GM19468 (cell line): ENCODE results near the gene ZNF518A.

ENCODE experiments used
- ATAC-seq: cut with Tn5 transposase; IDR thresholded peaks from one replicate; pipeline ENCODE4 v1.9.1; 2021; ENCODE audit warnings: mild to moderate bottlenecking, moderate library complexity, moderate number of reproducible peaks; ENCODE audit not compliant: unreplicated experiment; ENCODE audit errors: extremely low read depth

Gene ZNF518A

GRCh38 chr10:96129387-96130325 lies at the start of gene ZNF518A:
ZNF518A (plus strand) TSS chr10:96130297; CDS start chr10:96156323, 26,026 bp downstream.
- ATAC-seq, result peak; percentile 82

GRCh38 chr10:96082153-96082552 lies 47.9 kb upstream of the ZNF518A start:
- ATAC-seq, result no peak

- ATAC-seq, result no peak
Observed at GRCh38 chr10:96082748-96083147, 47.3 kb upstream of the ZNF518A start.

GRCh38 chr10:96089116-96089515 lies 41.0 kb upstream of the ZNF518A start:
- ATAC-seq, result no peak

GRCh38 chr10:96089670-96090462 lies 40.2 kb upstream of the ZNF518A start:
- no peak for ATAC-seq

- no peak for ATAC-seq
Observed at GRCh38 chr10:96090463-96090800, 39.7 kb upstream of the ZNF518A start.

GRCh38 chr10:96092999-96093767 lies 36.9 kb upstream of the ZNF518A start:
- ATAC-seq, result no peak

- no peak for ATAC-seq
Observed at GRCh38 chr10:96093948-96094347, 36.1 kb upstream of the ZNF518A start.

GRCh38 chr10:96096958-96097357 lies 33.1 kb upstream of the ZNF518A start:
- ATAC-seq, result no peak

- no peak for ATAC-seq
Observed at GRCh38 chr10:96097865-96098264, 32.2 kb upstream of the ZNF518A start.

- ATAC-seq, result no peak
Observed at GRCh38 chr10:96107623-96108038, 22.5 kb upstream of the ZNF518A start.

GRCh38 chr10:96112531-96112930 lies 17.6 kb upstream of the ZNF518A start:
- no peak for ATAC-seq

- no peak for ATAC-seq
Observed at GRCh38 chr10:96118604-96119450, 11.3 kb upstream of the ZNF518A start.

GRCh38 chr10:96122824-96123223 lies 7.3 kb upstream of the ZNF518A start:
- no peak for ATAC-seq

GRCh38 chr10:96124230-96125141 lies 5.6 kb upstream of the ZNF518A start:
- ATAC-seq, result no peak

- ATAC-seq, result no peak
Observed at GRCh38 chr10:96125142-96125515, 5.0 kb upstream of the ZNF518A start.

GRCh38 chr10:96130326-96130995 lies 364 bp downstream of the ZNF518A start:
- ATAC-seq, result peak; percentile 52

GRCh38 chr10:96131621-96132020 lies 1.5 kb downstream of the ZNF518A start:
- ATAC-seq, result no peak
